ENCODE results near the gene MMP8. TPM values are rescaled to one million over a fixed set of nuclear protein-coding genes. Genes with fewer than 3 reads are reported as not detected.
A peak's percentile ranks its signal among the peaks of the same experiment; 100 is the strongest.
"Not testable (repeated sequence)": the region's sequence is repeated elsewhere in the genome, so short reads cannot be mapped to it uniquely, and the experiment has no call there.

MMP8 gene
- total RNA-seq, 1 experiment from 2014 or later, result not detected

DNA sequence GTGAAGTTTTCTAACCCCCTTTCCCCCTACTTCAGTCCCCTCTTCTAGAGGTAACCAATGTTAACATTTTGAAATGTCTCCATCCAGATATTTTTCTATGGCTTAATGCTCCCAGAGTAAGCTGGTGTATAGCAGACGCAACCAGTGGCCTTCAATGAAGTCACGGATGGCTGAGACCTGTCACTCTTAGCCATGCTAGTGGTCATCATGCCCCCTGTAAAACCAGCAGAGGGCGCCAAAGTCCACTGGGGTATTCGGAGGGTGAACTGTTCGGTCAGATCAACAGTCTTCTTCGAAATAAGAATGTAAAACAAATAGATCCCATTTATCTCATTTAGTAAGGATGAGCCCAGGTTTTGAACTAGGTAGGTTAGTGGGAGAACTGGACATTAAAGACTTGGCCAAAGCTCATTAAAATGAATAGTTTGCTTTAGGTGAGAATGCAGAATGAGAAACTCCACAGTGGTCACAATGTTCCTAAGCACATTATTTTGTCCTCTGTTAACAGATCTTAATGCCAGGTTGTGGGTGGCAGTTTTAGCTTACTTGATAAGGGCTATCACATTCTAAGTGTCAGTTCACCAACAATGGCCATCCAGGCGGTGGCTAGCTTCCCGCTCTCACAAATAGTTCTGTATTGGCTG, 8.6 kb upstream of the MMP8 start:
- Histone ChIP-seq H3K4me2 (ENCODE audit: low read depth, low read length, poor library complexity, severe bottlenecking) (no peak overlapping the region), H3K27ac (ENCODE audit: low read length) (no peak overlapping the region), H3K27me3 (ENCODE audit: low read length) (no peaks in the 10 kb centered on the region), H3K9me3 (ENCODE audit: low read length) (peaks cover 4% of the 10 kb centered on the region), H3K9me2 (replicated peaks; ENCODE audit: insufficient read depth, low read length) (no peaks in the 10 kb centered on the region), H2AFZ (ENCODE audit: low read length) (no peak overlapping the region), H4K20me1 (ENCODE audit: insufficient read depth, low read depth, low read length) (no peaks in the 10 kb centered on the region), H3K36me3 (ENCODE audit: insufficient read depth, low read length) (no peaks in the 10 kb centered on the region), H3K4me1 (ENCODE audit: low read length) (no peaks in the 10 kb centered on the region), H3K79me2 (ENCODE audit: low read length) (no peaks in the 10 kb centered on the region), H3K4me3 (ENCODE audit: low read length) (no peak overlapping the region), H3K9ac (ENCODE audit: low read length) (no peak overlapping the region)
- peak; percentile 93 for DNase-seq

DNA sequence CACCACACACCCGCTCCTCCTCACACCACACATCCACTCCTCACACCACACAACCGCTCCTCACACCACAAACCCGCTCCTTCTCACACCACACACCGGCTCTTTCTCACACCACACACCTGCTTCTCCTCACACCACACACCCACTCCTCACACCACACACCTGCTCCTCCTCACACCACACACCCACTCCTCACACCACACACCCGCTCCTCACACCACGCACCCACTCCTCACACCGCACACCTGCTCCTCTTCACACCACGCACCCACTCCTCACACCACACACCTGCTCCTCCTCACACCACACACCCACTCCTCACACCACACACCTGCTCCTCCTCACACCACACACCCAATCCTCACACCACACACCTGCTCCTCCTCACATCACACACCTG, 6.2 kb upstream of the MMP8 start:
- not testable (repeated sequence) for H3K27me3 ChIP-seq (ENCODE audit: low read length); H3K9me2 ChIP-seq (replicated peaks; ENCODE audit: insufficient read depth, low read length); H3K9me3 ChIP-seq (ENCODE audit: low read length); H3K79me2 ChIP-seq (ENCODE audit: low read length); H3K36me3 ChIP-seq (ENCODE audit: insufficient read depth, low read length); H3K9ac ChIP-seq (ENCODE audit: low read length); H3K27ac ChIP-seq (ENCODE audit: low read length); H3K4me1 ChIP-seq (ENCODE audit: low read length); H2AFZ ChIP-seq (ENCODE audit: low read length); DNase-seq; H3K4me2 ChIP-seq (ENCODE audit: low read depth, low read length, poor library complexity, severe bottlenecking); H4K20me1 ChIP-seq (ENCODE audit: insufficient read depth, low read depth, low read length); H3K4me3 ChIP-seq (ENCODE audit: low read length)

DNA sequence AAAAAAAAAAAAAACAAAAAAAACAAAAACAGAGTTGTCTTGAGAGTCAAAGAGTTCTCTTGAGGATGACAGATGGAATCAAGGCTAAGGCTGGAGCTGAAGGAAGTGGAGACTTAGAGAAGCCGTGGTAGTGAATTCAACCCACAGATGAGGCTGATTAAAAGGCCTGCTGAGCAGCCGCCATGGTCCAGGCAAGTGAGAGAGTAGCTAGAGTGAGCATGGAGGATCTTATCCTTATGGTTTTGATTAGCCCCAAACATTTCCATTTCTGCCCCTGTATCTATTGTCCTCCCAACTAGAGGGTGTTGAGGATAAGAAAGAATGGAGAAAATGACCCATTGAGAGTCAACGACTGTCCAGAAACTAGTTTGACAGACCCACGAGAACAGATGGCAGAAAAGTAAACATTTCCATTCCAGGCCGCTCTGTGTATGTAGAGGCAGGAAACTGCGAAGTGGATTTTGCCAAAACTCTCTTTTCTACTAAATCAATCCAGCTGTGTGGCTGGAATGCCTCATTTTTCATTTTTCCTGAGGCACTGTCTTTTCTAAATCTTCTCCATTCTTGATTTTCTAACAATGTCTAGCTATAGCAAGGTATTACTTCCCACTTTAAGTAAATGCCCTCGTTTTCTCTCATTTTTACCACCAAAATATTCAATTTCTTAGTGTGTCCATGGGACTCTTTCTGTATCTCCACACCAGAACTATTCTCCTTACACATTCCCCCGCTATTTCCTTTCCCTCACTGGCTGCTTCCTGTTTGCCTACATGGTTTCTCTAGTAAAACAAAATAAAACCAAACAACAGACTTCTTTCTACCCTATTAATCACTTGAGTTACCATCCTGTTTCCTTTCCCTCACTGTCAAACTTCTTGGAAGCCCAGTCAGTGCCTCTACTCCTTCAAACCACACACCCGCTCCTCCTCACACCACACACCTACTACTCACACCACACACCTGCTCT, 5.4 kb upstream of the MMP8 start:
- Histone ChIP-seq H3K9me2 (replicated peaks; ENCODE audit: insufficient read depth, low read length) (no peaks in the 10 kb centered on the region), H3K4me2 (ENCODE audit: low read depth, low read length, poor library complexity, severe bottlenecking) (no peak overlapping the region), H3K27ac (ENCODE audit: low read length) (no peak overlapping the region), H3K36me3 (ENCODE audit: insufficient read depth, low read length) (no peaks in the 10 kb centered on the region), H4K20me1 (ENCODE audit: insufficient read depth, low read depth, low read length) (no peaks in the 10 kb centered on the region), H3K4me3 (ENCODE audit: low read length) (no peak overlapping the region), H3K9me3 (ENCODE audit: low read length) (peaks cover 4% of the 10 kb centered on the region), H3K79me2 (ENCODE audit: low read length) (no peaks in the 10 kb centered on the region), H2AFZ (ENCODE audit: low read length) (no peak overlapping the region), H3K27me3 (ENCODE audit: low read length) (no peaks in the 10 kb centered on the region), H3K4me1 (ENCODE audit: low read length) (no peaks in the 10 kb centered on the region), H3K9ac (ENCODE audit: low read length) (no peak overlapping the region)
- no peak for DNase-seq

DNA sequence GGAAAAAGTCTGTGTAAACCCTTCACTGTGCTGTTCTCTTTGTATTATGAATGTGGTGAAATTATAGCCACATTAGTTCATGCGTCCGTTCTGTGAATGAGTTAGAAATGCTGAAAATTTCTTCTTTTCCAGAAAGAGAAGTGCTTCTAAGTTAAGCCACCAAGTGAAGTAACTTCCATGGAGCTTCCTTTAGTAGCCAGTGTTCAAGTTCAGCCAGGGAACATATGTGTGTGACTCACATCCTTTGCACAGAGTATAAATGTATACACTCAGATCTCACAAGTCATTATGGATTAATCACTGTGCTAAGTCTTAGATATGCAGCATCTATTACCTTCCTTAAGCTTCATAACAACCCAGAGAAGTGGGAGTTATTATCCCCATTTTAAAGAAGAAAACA, 3.1 kb upstream of the MMP8 start:
- no peak overlapping the region for H3K27ac ChIP-seq (ENCODE audit: low read length)
- no peaks in the 10 kb centered on the region for H4K20me1 ChIP-seq (ENCODE audit: insufficient read depth, low read depth, low read length)
- H3K79me2 ChIP-seq (ENCODE audit: low read length), result no peaks in the 10 kb centered on the region
- H3K9me3 ChIP-seq (ENCODE audit: low read length), result peaks cover 4% of the 10 kb centered on the region
- no peak overlapping the region for H3K4me2 ChIP-seq (ENCODE audit: low read depth, low read length, poor library complexity, severe bottlenecking)
- H3K36me3 ChIP-seq (ENCODE audit: insufficient read depth, low read length), result no peaks in the 10 kb centered on the region
- no peak overlapping the region for H3K9ac ChIP-seq (ENCODE audit: low read length)
- no peak for DNase-seq
- no peak overlapping the region for H3K4me3 ChIP-seq (ENCODE audit: low read length)
- no peaks in the 10 kb centered on the region for H3K27me3 ChIP-seq (ENCODE audit: low read length)
- H3K9me2 ChIP-seq (replicated peaks; ENCODE audit: insufficient read depth, low read length), result no peaks in the 10 kb centered on the region
- no peak overlapping the region for H2AFZ ChIP-seq (ENCODE audit: low read length)
- no peaks in the 10 kb centered on the region for H3K4me1 ChIP-seq (ENCODE audit: low read length)

DNA sequence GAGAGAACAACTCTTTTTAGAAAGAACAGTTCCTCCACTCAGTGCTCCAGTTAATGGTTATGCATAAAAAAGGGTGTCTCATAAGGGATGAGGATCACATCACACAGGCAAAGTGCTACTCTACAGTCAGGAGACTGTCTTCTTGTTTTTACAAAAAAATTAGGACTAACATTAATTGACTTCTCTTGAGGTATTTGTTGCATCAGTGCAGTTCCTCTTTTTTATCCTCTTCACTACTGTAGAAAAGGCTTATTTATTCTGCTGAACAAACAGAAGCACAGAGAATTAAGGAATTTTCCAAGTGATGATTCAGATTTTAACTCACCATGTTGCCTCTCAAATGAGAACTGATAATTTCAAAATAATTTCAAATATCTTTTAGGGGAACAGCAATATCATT, 1.9 kb downstream of the MMP8 start:
- Histone ChIP-seq H3K27me3 (ENCODE audit: low read length) (no peaks in the 10 kb centered on the region), H3K4me2 (ENCODE audit: low read depth, low read length, poor library complexity, severe bottlenecking) (no peak overlapping the region), H3K4me3 (ENCODE audit: low read length) (no peak overlapping the region), H3K79me2 (ENCODE audit: low read length) (no peaks in the 10 kb centered on the region), H2AFZ (ENCODE audit: low read length) (no peak overlapping the region), H3K27ac (ENCODE audit: low read length) (no peak overlapping the region), H3K9ac (ENCODE audit: low read length) (no peak overlapping the region), H4K20me1 (ENCODE audit: insufficient read depth, low read depth, low read length) (no peaks in the 10 kb centered on the region), H3K9me2 (replicated peaks; ENCODE audit: insufficient read depth, low read length) (no peaks in the 10 kb centered on the region), H3K4me1 (ENCODE audit: low read length) (no peaks in the 10 kb centered on the region), H3K36me3 (ENCODE audit: insufficient read depth, low read length) (no peaks in the 10 kb centered on the region), H3K9me3 (ENCODE audit: low read length) (no peaks in the 10 kb centered on the region)
- no peak for DNase-seq

DNA sequence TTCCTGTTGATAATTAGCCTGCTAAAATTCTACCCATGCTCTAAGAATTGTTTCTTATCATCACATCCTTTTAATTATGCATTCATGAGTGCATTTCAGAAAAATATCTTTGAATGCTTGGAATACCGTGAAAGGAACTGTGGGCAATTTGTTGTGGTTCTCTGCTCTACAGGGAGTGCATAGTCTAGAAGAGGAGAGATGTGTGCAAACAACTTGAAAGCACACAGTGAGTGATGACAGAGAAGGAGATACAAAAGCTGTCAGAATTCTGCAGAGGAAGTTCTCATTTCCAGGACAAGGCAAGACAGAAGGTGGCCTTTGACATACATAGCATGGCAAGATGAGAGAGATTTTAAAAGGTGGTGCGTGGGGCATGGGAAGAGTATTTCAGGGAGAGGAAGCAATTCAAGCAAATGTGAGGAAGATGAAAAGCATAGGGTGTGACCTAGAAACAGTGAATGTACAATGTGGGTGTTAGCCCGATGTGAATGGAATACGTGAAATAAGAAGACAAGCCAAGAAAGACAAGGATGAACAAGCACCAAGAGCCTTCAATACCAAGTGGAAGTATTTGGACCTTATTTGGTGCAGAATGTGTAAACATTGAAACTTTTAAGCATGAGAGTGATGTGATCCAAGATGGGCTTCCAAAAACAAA, 5.0 kb downstream of the MMP8 start:
- H3K27me3 ChIP-seq (ENCODE audit: low read length), result no peaks in the 10 kb centered on the region
- H3K4me3 ChIP-seq (ENCODE audit: low read length), result no peak overlapping the region

DNA sequence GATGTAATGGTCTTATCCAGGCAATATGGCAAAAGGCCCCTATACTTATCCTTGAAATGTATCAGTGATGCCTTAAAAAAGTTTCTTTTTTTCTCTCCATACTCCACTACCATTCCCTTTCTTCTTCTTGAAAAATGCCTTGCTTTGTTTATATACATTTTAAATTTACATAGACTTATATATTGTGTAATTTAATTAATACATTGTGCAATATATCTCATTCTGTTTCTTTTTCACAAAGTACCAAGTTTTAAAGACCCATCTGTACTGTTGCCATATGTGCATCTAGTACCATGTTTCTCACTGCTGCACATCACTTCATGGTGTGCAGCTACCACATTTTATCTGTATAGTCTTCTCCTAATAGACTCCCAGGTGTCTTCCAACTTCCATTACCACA, 7.5 kb downstream of the MMP8 start:
- Histone ChIP-seq H3K4me1 (ENCODE audit: low read length) (peaks cover 7% of the 10 kb centered on the region), H3K9me2 (replicated peaks; ENCODE audit: insufficient read depth, low read length) (no peaks in the 10 kb centered on the region), H3K27me3 (ENCODE audit: low read length) (no peaks in the 10 kb centered on the region), H2AFZ (ENCODE audit: low read length) (no peak overlapping the region), H3K79me2 (ENCODE audit: low read length) (no peaks in the 10 kb centered on the region), H3K9ac (ENCODE audit: low read length) (no peak overlapping the region), H3K36me3 (ENCODE audit: insufficient read depth, low read length) (no peaks in the 10 kb centered on the region), H3K4me3 (ENCODE audit: low read length) (no peak overlapping the region), H3K4me2 (ENCODE audit: low read depth, low read length, poor library complexity, severe bottlenecking) (no peak overlapping the region), H3K27ac (ENCODE audit: low read length) (no peak overlapping the region), H4K20me1 (ENCODE audit: insufficient read depth, low read depth, low read length) (no peaks in the 10 kb centered on the region), H3K9me3 (ENCODE audit: low read length) (no peaks in the 10 kb centered on the region)
- DNase-seq, result no peak

More for the DNA sequence above, 5.0 kb downstream of the MMP8 start:
- Histone ChIP-seq H3K27ac (ENCODE audit: low read length) (no peak overlapping the region), H3K36me3 (ENCODE audit: insufficient read depth, low read length) (no peaks in the 10 kb centered on the region), H3K4me2 (ENCODE audit: low read depth, low read length, poor library complexity, severe bottlenecking) (no peak overlapping the region), H3K9me2 (replicated peaks; ENCODE audit: insufficient read depth, low read length) (no peaks in the 10 kb centered on the region), H4K20me1 (ENCODE audit: insufficient read depth, low read depth, low read length) (no peaks in the 10 kb centered on the region), H3K79me2 (ENCODE audit: low read length) (no peaks in the 10 kb centered on the region), H3K9ac (ENCODE audit: low read length) (no peak overlapping the region), H3K9me3 (ENCODE audit: low read length) (no peaks in the 10 kb centered on the region), H2AFZ (ENCODE audit: low read length) (no peak overlapping the region), H3K4me1 (ENCODE audit: low read length) (peaks cover 7% of the 10 kb centered on the region)
- no peak for DNase-seq

DNA sequence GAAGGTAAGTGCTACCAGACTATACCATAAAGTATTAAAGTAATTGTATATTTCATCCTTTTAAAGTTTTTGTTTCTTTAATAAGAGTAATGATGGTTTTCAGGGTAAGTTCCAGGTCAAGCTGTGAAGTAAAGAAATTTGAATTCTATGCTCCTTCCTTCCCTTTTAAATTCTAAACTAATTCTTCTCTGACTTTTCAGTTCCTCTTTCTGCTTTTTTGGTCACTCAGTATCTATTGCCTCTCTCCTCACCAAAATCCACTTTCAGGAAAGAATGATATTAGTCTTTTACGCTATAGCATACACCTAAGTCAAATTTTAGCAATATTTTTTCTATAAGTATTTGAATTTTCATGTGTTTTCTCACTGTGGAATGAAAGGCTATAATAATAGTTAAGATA, 8.2 kb downstream of the MMP8 start:
- Histone ChIP-seq H3K79me2 (ENCODE audit: low read length) (no peaks in the 10 kb centered on the region), H3K4me2 (ENCODE audit: low read depth, low read length, poor library complexity, severe bottlenecking) (no peak overlapping the region), H3K4me1 (ENCODE audit: low read length) (peaks cover 7% of the 10 kb centered on the region), H3K9ac (ENCODE audit: low read length) (no peak overlapping the region), H3K4me3 (ENCODE audit: low read length) (no peak overlapping the region), H2AFZ (ENCODE audit: low read length) (no peak overlapping the region), H4K20me1 (ENCODE audit: insufficient read depth, low read depth, low read length) (no peaks in the 10 kb centered on the region), H3K36me3 (ENCODE audit: insufficient read depth, low read length) (no peaks in the 10 kb centered on the region), H3K27ac (ENCODE audit: low read length) (no peak overlapping the region), H3K9me2 (replicated peaks; ENCODE audit: insufficient read depth, low read length) (no peaks in the 10 kb centered on the region), H3K9me3 (ENCODE audit: low read length) (no peaks in the 10 kb centered on the region), H3K27me3 (ENCODE audit: low read length) (no peaks in the 10 kb centered on the region)
- peak; percentile 70 for DNase-seq
